Measurements from ENCODE around the gene CCNO. TPM values are rescaled to one million over a fixed set of nuclear protein-coding genes. Genes with fewer than 3 reads are reported as not detected.

Gene CCNO
- total RNA-seq, 5 donors from 2014 or later (not counting 1 experiment from before 2014, with no cell fraction given), result 0.20 TPM; not detected in 4

GRCh38 chr5:55241746-55242145 is 8.3 kb upstream of the CCNO start:
- Mint-ChIP-seq H3K4me3 (no peak overlapping the region), H3K27me3 (peaks cover 14 to 18% of the 10 kb centered on the region in 2 donors)
- POLR2A ChIA-PET, result interaction anchor here in 1 of 2 donors (0.7 kb wide), 1 partner anchor 1708 kb away, joined by 3 read pairs; no protein-coding TSS in a partner anchor

GRCh38 chr5:55236800-55237199 is 3.4 kb upstream of the CCNO start:
- no peaks in the 10 kb centered on the region for H3K36me3 Mint-ChIP-seq
- peaks cover 32 to 49% of the 10 kb centered on the region in 2 donors for H3K27me3 Mint-ChIP-seq
- ATAC-seq (replicated peaks in 1 of 4) (no peak), DNase-seq (no peak)
- no peak overlapping the region for H3K27ac Mint-ChIP-seq
- H3K4me3 Mint-ChIP-seq, result no peak overlapping the region
- H3K27ac ChIP-seq (ENCODE audit: low read length), result no peak overlapping the region
- WGBS (ENCODE audit: insufficient coverage), result 88% methylated on average over 9 of the region's 10 CpGs
- CTCF ChIA-PET, result interaction anchor here in 1 of 2 donors (1.2 kb wide), 1 partner anchor 65 kb away, joined by 3 read pairs; no protein-coding TSS in a partner anchor
- peaks cover 12 to 28% of the 10 kb centered on the region in 2 experiments for H3K4me1 ChIP-seq (ENCODE audit: control insufficient read depth in 1 of 2, extremely low read depth in 1 of 2, insufficient read depth in 2 of 2, low read length in 2 of 2)
- peaks cover 10 to 55% of the 10 kb centered on the region in 2 experiments for H3K27me3 ChIP-seq (replicated peaks in 1 of 2; ENCODE audit: control insufficient read depth in 2 of 2, extremely low read depth in 1 of 2, insufficient read depth in 2 of 2, low read length in 1 of 2)
- no peak overlapping the region for H3K4me3 ChIP-seq (ENCODE audit: control insufficient read depth in 1 of 2, extremely low read depth in 1 of 2, low read length in 1 of 2)
- H3K9me3 Mint-ChIP-seq, result no peaks in the 10 kb centered on the region
- H3K36me3 ChIP-seq (ENCODE audit: control insufficient read depth in 2 of 2, extremely low read depth in 1 of 2, insufficient read depth in 1 of 2, low read length in 1 of 2), result no peaks in the 10 kb centered on the region
- H3K4me1 Mint-ChIP-seq, result peaks cover 10 to 16% (median 15%) of the 10 kb centered on the region in 3 donors
- H3K9me3 ChIP-seq, result no peaks in the 10 kb centered on the region
- POLR2A ChIA-PET, result no interaction called here

More at GRCh38 chr5:55241746-55242145, 8.3 kb upstream of the CCNO start:
- CTCF ChIA-PET, result interaction anchor here in 1 of 2 donors (0.6 to 0.8 kb wide), 2 partner anchors 223 to 996 kb away, joined by 3 to 4 read pairs; no protein-coding TSS in a partner anchor
- no peaks in the 10 kb centered on the region for H3K36me3 ChIP-seq (ENCODE audit: control insufficient read depth in 2 of 2, extremely low read depth in 1 of 2, insufficient read depth in 1 of 2, low read length in 1 of 2)
- no peak overlapping the region for H3K27ac ChIP-seq (ENCODE audit: low read length)
- DNase-seq (no peak), ATAC-seq (replicated peaks in 1 of 4) (no peak)
- no peaks in the 10 kb centered on the region for H3K9me3 ChIP-seq
- 93% methylated on average over 2 of the region's 4 CpGs for WGBS (ENCODE audit: insufficient coverage)
- no peaks in the 10 kb centered on the region for H3K4me1 ChIP-seq (ENCODE audit: control insufficient read depth in 1 of 2, extremely low read depth in 1 of 2, insufficient read depth in 2 of 2, low read length in 2 of 2)
- Mint-ChIP-seq H3K36me3 (no peaks in the 10 kb centered on the region), H3K9me3 (no peaks in the 10 kb centered on the region), H3K4me1 (no peaks in the 10 kb centered on the region), H3K27ac (no peak overlapping the region)
- H3K27me3 ChIP-seq (replicated peaks in 1 of 2; ENCODE audit: control insufficient read depth in 2 of 2, extremely low read depth in 1 of 2, insufficient read depth in 2 of 2, low read length in 1 of 2), result peaks cover 3 to 19% of the 10 kb centered on the region in 2 experiments
- no peak overlapping the region for H3K4me3 ChIP-seq (ENCODE audit: control insufficient read depth in 1 of 2, extremely low read depth in 1 of 2, low read length in 1 of 2)

- ChIA-PET CTCF (no interaction called here), POLR2A (no interaction called here)
- H3K36me3 ChIP-seq (ENCODE audit: control insufficient read depth in 2 of 2, extremely low read depth in 1 of 2, insufficient read depth in 1 of 2, low read length in 1 of 2), result no peaks in the 10 kb centered on the region
- H3K27ac Mint-ChIP-seq, result no peak overlapping the region
- peak overlapping the region; percentile 81 to 97 (median 82) for H3K4me3 Mint-ChIP-seq
- ATAC-seq (replicated peaks in 1 of 4), result peak in 1 of 4 experiments; percentile 5
- H3K27me3 Mint-ChIP-seq, result peaks cover 58 to 73% of the 10 kb centered on the region in 2 donors
- H3K4me3 ChIP-seq (ENCODE audit: control insufficient read depth in 1 of 2, extremely low read depth in 1 of 2, low read length in 1 of 2), result peak overlapping the region; percentile 56 to 88
- H3K9me3 Mint-ChIP-seq, result no peaks in the 10 kb centered on the region
- 30% methylated on average over 22 of the region's 31 CpGs for WGBS (ENCODE audit: insufficient coverage)
- H3K9me3 ChIP-seq, result no peaks in the 10 kb centered on the region
- H3K4me1 ChIP-seq (ENCODE audit: control insufficient read depth in 1 of 2, extremely low read depth in 1 of 2, insufficient read depth in 2 of 2, low read length in 2 of 2), result peaks cover 16 to 39% of the 10 kb centered on the region in 2 experiments
- H3K27ac ChIP-seq (ENCODE audit: low read length), result no peak overlapping the region
- no peak for DNase-seq
- peaks cover 21 to 32% (median 32%) of the 10 kb centered on the region in 3 donors for H3K4me1 Mint-ChIP-seq
- H3K27me3 ChIP-seq (replicated peaks in 1 of 2; ENCODE audit: control insufficient read depth in 2 of 2, extremely low read depth in 1 of 2, insufficient read depth in 2 of 2, low read length in 1 of 2), result peaks cover 26 to 78% of the 10 kb centered on the region in 2 experiments
- H3K36me3 Mint-ChIP-seq, result no peaks in the 10 kb centered on the region
These were observed 803 bp upstream of the CCNO start for GRCh38 chr5:55234121-55234700.

GRCh38 chr5:55232271-55232984 is 980 bp downstream of the CCNO start:
- POLR2A ChIA-PET, result interaction anchor here in 1 of 2 donors (0.6 kb wide), 1 partner anchor 57 kb away, joined by 3 read pairs; no protein-coding TSS in a partner anchor
- Mint-ChIP-seq H3K4me1 (peaks cover 29 to 39% (median 38%) of the 10 kb centered on the region in 3 donors), H3K27me3 (peaks cover 70 to 82% of the 10 kb centered on the region in 2 donors), H3K9me3 (no peaks in the 10 kb centered on the region), H3K4me3 (peak overlapping the region; percentile 71 to 97 (median 73)), H3K36me3 (no peaks in the 10 kb centered on the region), H3K27ac (no peak overlapping the region)
- H3K27me3 ChIP-seq (replicated peaks in 1 of 2; ENCODE audit: control insufficient read depth in 2 of 2, extremely low read depth in 1 of 2, insufficient read depth in 2 of 2, low read length in 1 of 2), result peaks cover 37 to 89% of the 10 kb centered on the region in 2 experiments
- H3K4me3 ChIP-seq (ENCODE audit: control insufficient read depth in 1 of 2, extremely low read depth in 1 of 2, low read length in 1 of 2), result peak overlapping the region; percentile 56 to 88
- no peak overlapping the region for H3K27ac ChIP-seq (ENCODE audit: low read length)
- H3K4me1 ChIP-seq (ENCODE audit: control insufficient read depth in 1 of 2, extremely low read depth in 1 of 2, insufficient read depth in 2 of 2, low read length in 2 of 2), result peaks cover 16 to 46% of the 10 kb centered on the region in 2 experiments
- peak in 1 of 35 experiments; percentile 27 for DNase-seq
- CTCF ChIA-PET, result interaction anchor here in 1 of 2 donors (1.1 to 1.5 kb wide), 3 partner anchors 14 to 60 kb away, joined by 3 read pairs; no protein-coding TSS in a partner anchor
- H3K9me3 ChIP-seq, result no peaks in the 10 kb centered on the region
- no peak for ATAC-seq (replicated peaks in 1 of 4)
- 6% methylated on average over 43 of the region's 45 CpGs for WGBS (ENCODE audit: insufficient coverage)
- no peaks in the 10 kb centered on the region for H3K36me3 ChIP-seq (ENCODE audit: control insufficient read depth in 2 of 2, extremely low read depth in 1 of 2, insufficient read depth in 1 of 2, low read length in 1 of 2)

- DNase-seq (no peak), ATAC-seq (replicated peaks in 1 of 4) (no peak)
- Mint-ChIP-seq H3K36me3 (no peaks in the 10 kb centered on the region), H3K4me3 (peak overlapping the region; percentile 71 to 97 (median 73)), H3K4me1 (peaks cover 29 to 39% (median 39%) of the 10 kb centered on the region in 3 donors), H3K9me3 (no peaks in the 10 kb centered on the region), H3K27me3 (peaks cover 69 to 81% of the 10 kb centered on the region in 2 donors), H3K27ac (no peak overlapping the region)
- POLR2A ChIA-PET, result interaction anchor here (0.6 kb wide), 2 partner anchors 57 to 642 kb away, joined by 3 read pairs; no protein-coding TSS in a partner anchor
- Histone ChIP-seq H3K27me3 (replicated peaks in 1 of 2; ENCODE audit: control insufficient read depth in 2 of 2, extremely low read depth in 1 of 2, insufficient read depth in 2 of 2, low read length in 1 of 2) (peaks cover 37 to 89% of the 10 kb centered on the region in 2 experiments), H3K4me3 (ENCODE audit: control insufficient read depth in 1 of 2, extremely low read depth in 1 of 2, low read length in 1 of 2) (peak overlapping the region in 1 of 2 donors; percentile 88), H3K27ac (ENCODE audit: low read length) (no peak overlapping the region), H3K4me1 (ENCODE audit: control insufficient read depth in 1 of 2, extremely low read depth in 1 of 2, insufficient read depth in 2 of 2, low read length in 2 of 2) (peaks cover 16 to 52% of the 10 kb centered on the region in 2 experiments), H3K9me3 (no peaks in the 10 kb centered on the region), H3K36me3 (ENCODE audit: control insufficient read depth in 2 of 2, extremely low read depth in 1 of 2, insufficient read depth in 1 of 2, low read length in 1 of 2) (no peaks in the 10 kb centered on the region)
- 7% methylated on average over 10 of the region's 11 CpGs for WGBS (ENCODE audit: insufficient coverage)
- CTCF ChIA-PET, result interaction anchor here in 1 of 2 donors (1.1 to 1.5 kb wide), 3 partner anchors 14 to 60 kb away, joined by 3 read pairs; no protein-coding TSS in a partner anchor
These were observed 1.5 kb downstream of the CCNO start for GRCh38 chr5:55231919-55232270.

Measured in T-cell (primary cell).